C4-2B (cell line): ENCODE data around the gene PDP2.

Experiments used
- CTCF ChIP-seq: fragments of 450-650 bp; conservative IDR thresholded peaks from 2 replicates; pipeline ENCODE4 v1.5.1; 2017; ENCODE audit warnings: mild to moderate bottlenecking
- ZFX ChIP-seq: fragments of 450-650 bp; IDR thresholded peaks from 2 replicates; pipeline ENCODE4 v1.6.1; 2017

DNA sequence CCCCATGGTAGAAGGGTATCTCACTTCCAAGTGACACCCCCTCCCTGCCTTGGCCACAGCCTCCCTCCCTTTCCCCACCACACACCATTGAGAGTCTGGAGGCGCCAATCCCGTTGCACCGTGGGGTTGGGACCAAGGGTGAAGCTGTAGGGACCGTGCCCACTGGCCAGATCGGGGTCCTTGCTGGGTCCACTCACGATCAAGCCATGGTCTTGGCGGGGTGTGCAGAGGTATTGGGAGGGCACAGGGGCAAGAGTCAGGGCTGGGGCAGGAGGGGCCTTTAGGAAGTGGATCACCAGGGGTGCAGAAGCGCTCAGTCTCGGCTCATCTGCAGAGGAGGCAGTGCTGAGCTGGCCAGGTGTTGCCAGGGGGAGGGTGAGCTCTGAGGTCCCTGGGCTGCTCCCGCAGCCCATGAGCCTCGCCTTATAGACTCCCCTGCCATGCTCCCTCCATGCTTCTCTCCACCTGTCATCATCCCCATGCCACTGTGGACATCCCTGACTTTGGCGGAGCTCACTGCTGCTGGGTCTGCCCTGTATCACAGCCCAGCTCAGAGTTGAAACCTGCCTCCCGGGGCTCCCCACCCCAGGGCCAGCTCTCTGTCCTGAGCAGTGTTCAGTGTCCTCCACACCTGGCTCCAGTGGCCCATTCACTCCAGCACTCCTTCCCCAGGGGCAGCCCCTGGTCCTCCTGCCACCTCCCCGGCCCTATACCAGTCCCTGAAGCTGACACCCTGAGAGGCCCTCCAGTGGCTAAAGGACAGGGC is 30.0 kb downstream of the PDP2 start:
- no peak for TF ChIP-seq CTCF
- no peak for TF ChIP-seq ZFX
